Transverse colon (tissue), 4 donors: ENCODE measurements around the gene CLCNKB.
A peak's percentile ranks its signal among the peaks of the same experiment; 100 is the strongest.

ENCODE experiments used
- CTCF ChIP-seq, 5 experiments: fragments of 200-600 bp in 3 of 5; fragments of 450-650 bp in 2 of 5; sonication (generic) in 3 of 5; IDR thresholded peaks; 1 replicate in 2 of 5; 2 replicates in 3 of 5; pipeline ENCODE4 v1.5.1; 2016 to 2017; ENCODE audit warnings: antibody characterized with exemption in 5 of 5, inconsistent platforms in 3 of 5, mild to moderate bottlenecking in 2 of 5, moderate library complexity in 1 of 5
- POLR2A ChIP-seq: fragments of 450-650 bp; IDR thresholded peaks from one replicate; pipeline ENCODE4 v1.6.1; 2016; ENCODE audit warnings: antibody characterized with exemption, mild to moderate bottlenecking, moderate library complexity
- POLR2AphosphoS5 ChIP-seq, 3 donors: sonication (generic); formaldehyde crosslinking; IDR thresholded peaks; one replicate each; pipeline ENCODE4 v1.6.1; 2016; ENCODE audit warnings: antibody characterized with exemption in 3 of 3

- no peak for TF ChIP-seq CTCF (IDR thresholded peaks at IDR 0.05)
- peak; percentile 49 to 58 (median 52) for TF ChIP-seq POLR2AphosphoS5 (IDR thresholded peaks at IDR 0.05)
- TF ChIP-seq POLR2A, result no peak
These were observed 30.2 kb upstream of the CLCNKB start for GRCh38 chr1:16013220-16013907.
